NCI-H1694 treated with DMSO at 0.1 percent for 48 hours (cell line): Measurements from ENCODE around the gene LHPP.

Experiments used
- DNase-seq: peaks from one replicate; lab custom pipeline; 2025; lab: John Stamatoyannopoulos, UW

Gene LHPP

DNA sequence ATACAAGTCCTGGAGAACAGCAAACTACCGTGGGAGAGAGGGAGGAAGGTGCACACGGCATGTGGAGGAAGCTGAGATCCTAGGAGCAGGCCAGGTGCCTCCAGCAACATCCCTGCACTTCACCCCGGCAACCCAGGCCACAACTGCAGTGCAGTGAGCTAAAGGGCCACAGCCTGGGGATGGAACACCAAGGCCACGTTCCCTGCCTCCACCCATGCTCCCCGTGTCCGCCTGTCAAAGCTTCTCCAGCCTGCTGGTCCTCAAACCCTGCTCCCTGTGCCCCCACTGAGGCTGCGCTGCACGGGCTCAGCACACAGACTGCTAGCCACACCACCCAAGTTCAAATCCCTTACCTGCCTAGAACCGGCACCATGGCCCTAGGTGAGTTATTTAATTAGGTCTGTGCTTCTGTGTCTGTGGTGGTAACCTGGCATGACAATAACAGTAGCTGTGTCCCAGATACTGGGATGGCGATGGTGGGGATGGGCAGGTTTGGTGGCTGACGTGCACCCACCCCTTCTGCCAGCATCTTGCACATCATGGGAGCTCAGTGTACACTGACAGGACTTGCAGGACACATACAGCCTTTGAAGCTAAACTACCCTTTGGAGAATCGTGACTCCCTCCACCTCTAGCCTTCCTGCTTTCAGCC is 197.1 kb downstream of the LHPP start:
- no peak for DNase-seq

DNA sequence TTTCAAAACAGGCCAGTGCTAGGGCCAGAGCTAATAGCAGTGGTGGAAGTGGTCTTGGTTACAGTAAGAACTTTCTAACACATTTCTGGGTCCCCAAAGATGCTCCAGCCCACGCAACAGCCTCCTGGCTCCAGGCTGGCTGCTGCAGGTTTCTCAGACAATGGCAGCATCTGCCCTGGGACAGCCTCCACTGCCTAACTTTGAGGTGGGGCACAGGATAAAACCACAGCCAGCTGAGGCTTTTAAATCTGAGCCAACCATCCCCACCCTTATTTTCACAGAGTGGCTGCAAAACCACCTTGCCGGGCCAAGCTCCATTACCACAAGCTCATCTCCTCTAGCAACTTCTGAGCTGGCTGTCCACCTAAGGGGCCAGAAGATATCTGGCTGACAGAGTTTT is 197.8 kb downstream of the LHPP start:
- DNase-seq = no peak

DNA sequence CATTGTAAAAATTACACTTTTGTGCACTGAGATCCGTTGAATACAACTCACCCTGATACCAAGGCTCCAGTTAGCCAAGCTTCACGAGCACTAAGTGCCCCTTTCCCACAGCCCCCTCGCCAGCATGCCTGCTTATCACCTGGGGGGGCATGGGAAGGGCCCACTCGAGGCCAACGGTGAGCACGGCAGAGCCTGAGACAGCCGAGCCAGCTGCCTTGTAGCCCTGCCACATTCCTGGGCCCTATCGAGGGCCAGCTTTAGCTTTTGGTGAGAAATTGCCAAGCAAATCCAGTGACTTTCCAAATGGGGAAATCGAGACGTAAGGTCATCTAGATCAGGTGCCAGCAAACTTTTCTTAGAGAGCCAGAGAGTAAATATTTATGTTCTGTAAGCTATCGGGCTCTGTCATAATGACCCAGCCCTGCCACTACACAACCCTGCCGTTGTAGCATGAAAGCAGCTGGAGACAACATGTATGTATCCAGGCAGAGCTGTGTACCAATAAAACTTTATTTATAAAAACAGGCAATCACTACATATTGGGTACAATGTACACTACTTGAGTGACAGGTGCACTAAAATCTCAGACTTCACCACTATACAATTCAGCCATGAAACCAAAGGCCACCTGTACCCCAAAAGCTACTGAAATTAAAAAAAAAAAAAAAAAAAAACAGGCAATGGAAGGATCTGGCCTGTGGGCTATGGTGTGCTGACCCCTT is 198.9 kb downstream of the LHPP start:
- DNase-seq = no peak

DNA sequence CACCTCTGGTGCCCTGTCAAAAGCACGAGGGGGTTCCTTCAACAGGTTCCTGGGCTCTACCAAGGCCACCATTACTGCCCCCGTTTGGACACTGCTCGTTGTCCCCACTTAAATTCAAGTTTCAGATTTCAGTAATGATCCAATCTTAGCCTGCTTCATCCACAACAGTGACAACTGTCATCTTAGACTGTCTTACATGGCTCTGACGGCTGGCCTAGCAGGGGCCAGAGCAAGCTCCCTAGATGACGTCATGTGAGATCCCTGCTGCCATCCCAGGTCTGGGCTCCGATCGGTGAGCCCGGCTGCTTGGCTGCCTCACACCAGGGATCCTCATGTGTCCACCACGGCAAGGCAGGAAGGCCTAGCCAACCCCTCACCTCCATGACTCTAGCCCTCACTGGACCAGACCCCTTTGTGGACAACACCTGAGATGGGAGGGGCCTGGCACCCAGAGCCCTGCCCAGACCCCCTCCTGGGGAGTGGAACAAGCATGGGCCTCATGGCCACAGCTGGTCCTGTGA is 200.1 kb downstream of the LHPP start:
- no peak for DNase-seq

DNA sequence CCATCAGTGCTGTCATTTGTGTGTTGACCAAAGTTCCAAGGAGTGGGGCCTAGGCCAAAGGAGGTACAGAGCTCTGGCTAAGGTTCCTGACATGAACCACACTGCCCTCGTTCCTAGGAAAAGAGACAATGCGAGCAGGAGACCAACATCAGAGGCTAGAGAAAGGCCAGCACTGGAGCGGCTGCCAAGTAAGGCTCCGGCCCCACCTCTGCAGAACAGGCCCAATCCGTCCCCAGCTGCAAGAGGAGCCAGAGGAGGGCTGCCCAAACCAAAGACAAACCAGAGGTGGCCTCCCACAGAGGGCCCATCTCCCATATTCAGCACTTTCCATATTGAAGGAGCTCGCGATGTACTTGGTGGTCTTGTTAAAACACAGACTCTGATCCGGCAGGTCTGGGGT is 201.6 kb downstream of the LHPP start:
- DNase-seq = no peak
